T-helper 2 cell treated with Interferon-gamma antibody and Interleukin-4, amounts not matched to agents 5 μg/mL and 100 μg/mL, for 36 hours (primary cell): ENCODE data around the gene NUP214.
"Not testable (repeated sequence)": the region's sequence is repeated elsewhere in the genome, so short reads cannot be mapped to it uniquely, and the experiment has no call there.

ENCODE experiments used
- DNase-seq: peaks from one replicate; pipeline ENCODE4 v3.0.0; 2021; ENCODE audit warnings: low spot score
- H3K27ac Mint-ChIP-seq: one replicate; pipeline ENCODE4 v1.8.0; 2021; ENCODE audit warnings: mild to moderate bottlenecking, mixed read lengths
- H3K27me3 Mint-ChIP-seq: one replicate; pipeline ENCODE4 v1.8.0; 2021; ENCODE audit warnings: low read depth, mixed read lengths
- H3K36me3 Mint-ChIP-seq: one replicate; pipeline ENCODE4 v1.8.0; 2021; ENCODE audit warnings: low read depth, mixed read lengths
- H3K4me1 Mint-ChIP-seq: one replicate; pipeline ENCODE4 v1.8.0; 2021; ENCODE audit warnings: low read depth, mixed read lengths
- H3K4me3 Mint-ChIP-seq: one replicate; pipeline ENCODE4 v1.8.0; 2022; ENCODE audit warnings: mild to moderate bottlenecking, moderate library complexity, mixed read lengths
- H3K9me3 Mint-ChIP-seq: one replicate; pipeline ENCODE4 v1.8.0; 2021; ENCODE audit warnings: mixed read lengths

NUP214 gene

GRCh38 chr9:131092030-131092429, 33.4 kb upstream of the NUP214 start:
- H3K4me3 Mint-ChIP-seq, result no peak overlapping the region
- peaks cover 22% of the 10 kb centered on the region for H3K27me3 Mint-ChIP-seq
- H3K27ac Mint-ChIP-seq, result no peak overlapping the region
- H3K9me3 Mint-ChIP-seq, result no peaks in the 10 kb centered on the region
- H3K36me3 Mint-ChIP-seq, result no peaks in the 10 kb centered on the region
- no peaks in the 10 kb centered on the region for H3K4me1 Mint-ChIP-seq
- DNase-seq, result no peak

GRCh38 chr9:131092548-131093440, 32.6 kb upstream of the NUP214 start:
- H3K4me3 Mint-ChIP-seq, result no peak overlapping the region
- DNase-seq, result no peak
- no peaks in the 10 kb centered on the region for H3K36me3 Mint-ChIP-seq
- no peaks in the 10 kb centered on the region for H3K9me3 Mint-ChIP-seq
- H3K27ac Mint-ChIP-seq, result no peak overlapping the region
- no peaks in the 10 kb centered on the region for H3K4me1 Mint-ChIP-seq
- peaks cover 30% of the 10 kb centered on the region for H3K27me3 Mint-ChIP-seq

GRCh38 chr9:131094015-131094414, 31.4 kb upstream of the NUP214 start:
- H3K27me3 Mint-ChIP-seq, result peaks cover 34% of the 10 kb centered on the region
- no peak for DNase-seq
- no peaks in the 10 kb centered on the region for H3K9me3 Mint-ChIP-seq
- no peak overlapping the region for H3K4me3 Mint-ChIP-seq
- H3K27ac Mint-ChIP-seq, result no peak overlapping the region
- no peaks in the 10 kb centered on the region for H3K4me1 Mint-ChIP-seq
- no peaks in the 10 kb centered on the region for H3K36me3 Mint-ChIP-seq

GRCh38 chr9:131094622-131095021, 30.8 kb upstream of the NUP214 start:
- no peaks in the 10 kb centered on the region for H3K9me3 Mint-ChIP-seq
- no peak for DNase-seq
- peaks cover 34% of the 10 kb centered on the region for H3K27me3 Mint-ChIP-seq
- H3K4me3 Mint-ChIP-seq, result no peak overlapping the region
- H3K4me1 Mint-ChIP-seq, result no peaks in the 10 kb centered on the region
- H3K36me3 Mint-ChIP-seq, result no peaks in the 10 kb centered on the region
- H3K27ac Mint-ChIP-seq, result no peak overlapping the region

GRCh38 chr9:131095666-131096268, 29.6 kb upstream of the NUP214 start:
- no peak overlapping the region for H3K27ac Mint-ChIP-seq
- DNase-seq, result no peak

GRCh38 chr9:131096269-131097125, 28.9 kb upstream of the NUP214 start, which contains the start of gene AIF1L:
Gene AIF1L (plus strand): TSS chr9:131096531. CDS start chr9:131096630, 99 bp downstream.
- Mint-ChIP-seq H3K9me3 (no peaks in the 10 kb centered on the region), H3K4me1 (no peaks in the 10 kb centered on the region), H3K27me3 (peaks cover 34% of the 10 kb centered on the region), H3K27ac (no peak within 1 kb of the TSS), H3K4me3 (peak within 1 kb of the TSS; percentile 53), H3K36me3 (no peaks in the 10 kb centered on the region)
- no peak for DNase-seq

More at GRCh38 chr9:131095666-131096268, 29.6 kb upstream of the NUP214 start:
- Mint-ChIP-seq H3K4me1 (no peaks in the 10 kb centered on the region), H3K36me3 (no peaks in the 10 kb centered on the region), H3K4me3 (peak overlapping the region; percentile 53), H3K9me3 (no peaks in the 10 kb centered on the region), H3K27me3 (peaks cover 34% of the 10 kb centered on the region)

GRCh38 chr9:131097126-131097947, 28.0 kb upstream of the NUP214 start:
- Mint-ChIP-seq H3K36me3 (no peaks in the 10 kb centered on the region), H3K9me3 (no peaks in the 10 kb centered on the region), H3K27me3 (peaks cover 34% of the 10 kb centered on the region), H3K27ac (no peak overlapping the region), H3K4me3 (peak overlapping the region; percentile 25), H3K4me1 (no peaks in the 10 kb centered on the region)
- no peak for DNase-seq

GRCh38 chr9:131097948-131098278, 27.5 kb upstream of the NUP214 start:
- Mint-ChIP-seq H3K4me3 (no peak overlapping the region), H3K27me3 (peaks cover 34% of the 10 kb centered on the region)

GRCh38 chr9:131098391-131099101, 26.8 kb upstream of the NUP214 start:
- no peak overlapping the region for H3K4me3 Mint-ChIP-seq
- no peaks in the 10 kb centered on the region for H3K36me3 Mint-ChIP-seq
- no peak for DNase-seq
- H3K4me1 Mint-ChIP-seq, result no peaks in the 10 kb centered on the region
- H3K9me3 Mint-ChIP-seq, result no peaks in the 10 kb centered on the region
- peaks cover 34% of the 10 kb centered on the region for H3K27me3 Mint-ChIP-seq
- H3K27ac Mint-ChIP-seq, result no peak overlapping the region

More at GRCh38 chr9:131097948-131098278, 27.5 kb upstream of the NUP214 start:
- no peak for DNase-seq
- H3K9me3 Mint-ChIP-seq, result no peaks in the 10 kb centered on the region
- H3K27ac Mint-ChIP-seq, result no peak overlapping the region
- no peaks in the 10 kb centered on the region for H3K36me3 Mint-ChIP-seq
- no peaks in the 10 kb centered on the region for H3K4me1 Mint-ChIP-seq

GRCh38 chr9:131099102-131099606, 26.2 kb upstream of the NUP214 start:
- no peaks in the 10 kb centered on the region for H3K9me3 Mint-ChIP-seq
- H3K36me3 Mint-ChIP-seq, result no peaks in the 10 kb centered on the region
- DNase-seq, result no peak
- H3K27ac Mint-ChIP-seq, result no peak overlapping the region
- no peaks in the 10 kb centered on the region for H3K4me1 Mint-ChIP-seq
- peaks cover 33% of the 10 kb centered on the region for H3K27me3 Mint-ChIP-seq
- no peak overlapping the region for H3K4me3 Mint-ChIP-seq

- H3K4me1 Mint-ChIP-seq, H3K27ac Mint-ChIP-seq, H3K9me3 Mint-ChIP-seq, H3K4me3 Mint-ChIP-seq, H3K36me3 Mint-ChIP-seq, DNase-seq: not testable (repeated sequence)
- peaks cover 27% of the 10 kb centered on the region for H3K27me3 Mint-ChIP-seq
Measured at GRCh38 chr9:131099845-131100244, 25.5 kb upstream of the NUP214 start.

- Mint-ChIP-seq H3K9me3 (no peaks in the 10 kb centered on the region), H3K4me1 (no peaks in the 10 kb centered on the region), H3K27ac (no peak overlapping the region), H3K4me3 (no peak overlapping the region), H3K36me3 (no peaks in the 10 kb centered on the region), H3K27me3 (peaks cover 21% of the 10 kb centered on the region)
- no peak for DNase-seq
Measured at GRCh38 chr9:131100445-131100844, 24.9 kb upstream of the NUP214 start.
